ENCODE results near the gene ARHGAP40. TPM values are rescaled to one million over a fixed set of nuclear protein-coding genes. Genes with fewer than 3 reads are reported as not detected.

The ARHGAP40 gene
- total and polyA plus RNA-seq, 2 experiments from 2014 or later: 0.21 TPM; not detected in 1

DNA sequence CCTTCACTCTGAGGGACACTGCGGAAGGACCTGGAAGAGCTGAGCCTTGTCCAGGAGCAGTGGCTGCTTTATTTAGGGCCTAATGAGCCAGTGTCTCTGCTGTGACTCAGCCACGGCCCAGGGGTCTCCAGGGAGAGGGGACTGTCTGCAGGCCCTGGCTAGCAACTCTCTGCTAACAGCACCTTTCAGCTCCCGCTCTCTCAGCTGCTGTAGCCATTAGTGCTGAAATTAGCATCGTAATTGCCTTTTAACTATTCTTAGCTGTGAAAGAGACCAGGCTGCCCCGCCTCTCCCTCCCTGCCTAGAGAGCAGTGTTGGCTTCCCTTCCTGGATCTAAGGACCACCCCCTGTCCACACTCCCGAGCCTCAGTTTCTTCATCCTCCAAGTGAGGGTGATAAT, 69.6 kb downstream of the ARHGAP40 start:
- no peaks in the 10 kb centered on the region for H3K36me3 ChIP-seq (ENCODE audit: insufficient read depth)
- H3K27ac ChIP-seq (ENCODE audit: low read depth): no peak overlapping the region
- peak; percentile 75 for DNase-seq (ENCODE audit: low spot score)
- no peak overlapping the region for H3K4me3 Mint-ChIP-seq
- H3K36me3 Mint-ChIP-seq (ENCODE audit: low read depth): no peaks in the 10 kb centered on the region; the same call in 2 of the 3 replicates
- H3K4me3 ChIP-seq: peak overlapping the region; percentile 35; the same call in 1 of the 2 replicates
- H4K20me1 ChIP-seq (replicated peaks; ENCODE audit: insufficient read depth): no peaks in the 10 kb centered on the region
- H3K27me3 ChIP-seq (ENCODE audit: insufficient read depth): peaks cover 49% of the 10 kb centered on the region
- H3K4me2 ChIP-seq: peak overlapping the region; percentile 75
- H3K4me1 ChIP-seq (ENCODE audit: insufficient read depth): peaks cover 27% of the 10 kb centered on the region
- ATAC-seq: peak; percentile 31
- no peaks in the 10 kb centered on the region; the same call in 2 of the 3 replicates for H3K9me3 Mint-ChIP-seq
- H3K27ac Mint-ChIP-seq: no peak overlapping the region
- H3K4me1 Mint-ChIP-seq: peaks cover 30% of the 10 kb centered on the region
- no peaks in the 10 kb centered on the region for H3K9me2 ChIP-seq (ENCODE audit: insufficient read depth)
- peaks cover 31% of the 10 kb centered on the region for H3K27me3 Mint-ChIP-seq (ENCODE audit: insufficient read depth, low read depth, poor library complexity)
- H3K79me2 ChIP-seq (replicated peaks; ENCODE audit: insufficient read depth): no peaks in the 10 kb centered on the region
- TF ChIP-seq NANOG (IDR thresholded peaks at IDR 0.05; ENCODE audit: borderline replicate concordance) (peak; percentile 33; the same call in 1 of the 2 replicates), STAT1 (IDR thresholded peaks at IDR 0.05; ENCODE audit: unreplicated experiment) (no peak)
- H3F3A ChIP-seq (replicated peaks; ENCODE audit: low read depth): peaks cover 11% of the 10 kb centered on the region; the same call in 1 of the 2 replicates
- peak overlapping the region; percentile 69; the same call in 1 of the 2 replicates for H2AFZ ChIP-seq

DNA sequence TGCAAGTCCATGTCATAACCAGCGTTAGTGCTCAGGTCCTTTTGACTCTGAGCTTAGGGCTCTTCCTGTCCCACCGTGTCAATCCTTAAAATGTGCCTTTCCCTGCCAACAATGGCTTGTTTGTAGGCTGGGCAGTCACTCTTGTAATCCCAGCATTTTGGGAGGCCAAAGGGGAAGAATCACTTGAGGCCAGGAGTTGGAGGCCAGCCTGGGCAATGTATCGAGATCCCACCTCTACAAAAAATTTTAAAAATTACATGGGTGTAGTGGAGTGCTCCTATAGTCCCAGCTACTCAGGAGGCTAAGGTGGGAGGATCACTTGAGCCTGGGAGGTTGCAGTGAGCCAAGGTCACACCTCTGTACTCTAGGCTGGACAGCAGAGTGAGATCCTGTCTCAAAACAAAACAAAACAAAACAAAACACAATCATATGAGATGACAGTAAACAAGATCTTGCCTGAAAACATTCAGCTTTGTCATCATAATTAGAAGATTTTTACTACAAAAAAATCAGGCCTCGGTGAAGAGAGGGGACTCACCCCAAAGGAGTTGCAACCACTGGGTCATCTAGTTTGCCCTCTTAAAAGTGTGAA, 70.2 kb downstream of the ARHGAP40 start:
- Histone ChIP-seq H3K4me3 (peak overlapping the region; percentile 35; the same call in 1 of the 2 replicates), H3K36me3 (ENCODE audit: insufficient read depth) (no peaks in the 10 kb centered on the region), H4K20me1 (replicated peaks; ENCODE audit: insufficient read depth) (no peaks in the 10 kb centered on the region), H3F3A (replicated peaks; ENCODE audit: low read depth) (peaks cover 11% of the 10 kb centered on the region; the same call in 1 of the 2 replicates), H3K27me3 (ENCODE audit: insufficient read depth) (peaks cover 52% of the 10 kb centered on the region), H2AFZ (no peak overlapping the region), H3K9me2 (ENCODE audit: insufficient read depth) (no peaks in the 10 kb centered on the region), H3K4me2 (peak overlapping the region; percentile 75), H3K4me1 (ENCODE audit: insufficient read depth) (peaks cover 27% of the 10 kb centered on the region), H3K27ac (ENCODE audit: low read depth) (no peak overlapping the region), H3K79me2 (replicated peaks; ENCODE audit: insufficient read depth) (no peaks in the 10 kb centered on the region)
- ATAC-seq (no peak), DNase-seq (ENCODE audit: low spot score) (no peak)
- Mint-ChIP-seq H3K27me3 (ENCODE audit: insufficient read depth, low read depth, poor library complexity) (peaks cover 29% of the 10 kb centered on the region), H3K36me3 (ENCODE audit: low read depth) (no peaks in the 10 kb centered on the region; the same call in 2 of the 3 replicates), H3K9me3 (no peaks in the 10 kb centered on the region; the same call in 2 of the 3 replicates), H3K4me3 (no peak overlapping the region; the same call in 2 of the 3 replicates), H3K27ac (no peak overlapping the region), H3K4me1 (peaks cover 30% of the 10 kb centered on the region)
- no peak for TF ChIP-seq STAT1 (IDR thresholded peaks at IDR 0.05; ENCODE audit: unreplicated experiment)
- peak; percentile 13 for TF ChIP-seq EZH2 (IDR thresholded peaks at IDR 0.05; ENCODE audit: low read depth, unreplicated experiment)

DNA sequence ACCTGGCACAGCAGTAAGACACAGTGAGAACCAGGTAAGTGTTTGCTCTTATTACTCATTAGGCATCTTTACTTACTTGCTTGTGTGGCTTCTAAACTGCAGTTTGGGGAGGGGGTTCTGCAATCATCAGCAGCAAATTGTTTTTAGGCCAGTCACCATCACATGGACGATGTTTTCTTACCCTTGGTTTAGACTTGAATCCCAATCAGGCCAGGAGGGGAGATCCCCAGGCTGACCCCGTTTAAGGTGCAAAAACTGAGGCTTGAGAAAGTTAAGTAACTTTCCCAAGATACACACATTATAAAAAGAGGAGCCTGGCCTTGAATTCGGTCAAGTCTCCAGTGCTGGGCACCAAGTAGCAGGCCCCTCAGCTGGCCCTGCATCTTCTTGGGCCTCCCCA, 70.9 kb downstream of the ARHGAP40 start:
- Mint-ChIP-seq H3K9me3 (no peaks in the 10 kb centered on the region; the same call in 2 of the 3 replicates), H3K27ac (no peak overlapping the region), H3K4me3 (no peak overlapping the region), H3K36me3 (ENCODE audit: low read depth) (no peaks in the 10 kb centered on the region; the same call in 2 of the 3 replicates), H3K27me3 (ENCODE audit: insufficient read depth, low read depth, poor library complexity) (peaks cover 30% of the 10 kb centered on the region), H3K4me1 (peaks cover 30% of the 10 kb centered on the region)
- Histone ChIP-seq H4K20me1 (replicated peaks; ENCODE audit: insufficient read depth) (no peaks in the 10 kb centered on the region), H3K27me3 (ENCODE audit: insufficient read depth) (peaks cover 52% of the 10 kb centered on the region), H3K4me3 (no peak overlapping the region), H2AFZ (no peak overlapping the region), H3K36me3 (ENCODE audit: insufficient read depth) (no peaks in the 10 kb centered on the region), H3K4me1 (ENCODE audit: insufficient read depth) (peaks cover 27% of the 10 kb centered on the region), H3K9me2 (ENCODE audit: insufficient read depth) (no peaks in the 10 kb centered on the region), H3K79me2 (replicated peaks; ENCODE audit: insufficient read depth) (no peaks in the 10 kb centered on the region), H3F3A (replicated peaks; ENCODE audit: low read depth) (peaks cover 11% of the 10 kb centered on the region; the same call in 1 of the 2 replicates), H3K27ac (ENCODE audit: low read depth) (no peak overlapping the region), H3K4me2 (no peak overlapping the region)
- no peak for DNase-seq (ENCODE audit: low spot score)
- no peak for ATAC-seq
- TF ChIP-seq, protein P1, sequence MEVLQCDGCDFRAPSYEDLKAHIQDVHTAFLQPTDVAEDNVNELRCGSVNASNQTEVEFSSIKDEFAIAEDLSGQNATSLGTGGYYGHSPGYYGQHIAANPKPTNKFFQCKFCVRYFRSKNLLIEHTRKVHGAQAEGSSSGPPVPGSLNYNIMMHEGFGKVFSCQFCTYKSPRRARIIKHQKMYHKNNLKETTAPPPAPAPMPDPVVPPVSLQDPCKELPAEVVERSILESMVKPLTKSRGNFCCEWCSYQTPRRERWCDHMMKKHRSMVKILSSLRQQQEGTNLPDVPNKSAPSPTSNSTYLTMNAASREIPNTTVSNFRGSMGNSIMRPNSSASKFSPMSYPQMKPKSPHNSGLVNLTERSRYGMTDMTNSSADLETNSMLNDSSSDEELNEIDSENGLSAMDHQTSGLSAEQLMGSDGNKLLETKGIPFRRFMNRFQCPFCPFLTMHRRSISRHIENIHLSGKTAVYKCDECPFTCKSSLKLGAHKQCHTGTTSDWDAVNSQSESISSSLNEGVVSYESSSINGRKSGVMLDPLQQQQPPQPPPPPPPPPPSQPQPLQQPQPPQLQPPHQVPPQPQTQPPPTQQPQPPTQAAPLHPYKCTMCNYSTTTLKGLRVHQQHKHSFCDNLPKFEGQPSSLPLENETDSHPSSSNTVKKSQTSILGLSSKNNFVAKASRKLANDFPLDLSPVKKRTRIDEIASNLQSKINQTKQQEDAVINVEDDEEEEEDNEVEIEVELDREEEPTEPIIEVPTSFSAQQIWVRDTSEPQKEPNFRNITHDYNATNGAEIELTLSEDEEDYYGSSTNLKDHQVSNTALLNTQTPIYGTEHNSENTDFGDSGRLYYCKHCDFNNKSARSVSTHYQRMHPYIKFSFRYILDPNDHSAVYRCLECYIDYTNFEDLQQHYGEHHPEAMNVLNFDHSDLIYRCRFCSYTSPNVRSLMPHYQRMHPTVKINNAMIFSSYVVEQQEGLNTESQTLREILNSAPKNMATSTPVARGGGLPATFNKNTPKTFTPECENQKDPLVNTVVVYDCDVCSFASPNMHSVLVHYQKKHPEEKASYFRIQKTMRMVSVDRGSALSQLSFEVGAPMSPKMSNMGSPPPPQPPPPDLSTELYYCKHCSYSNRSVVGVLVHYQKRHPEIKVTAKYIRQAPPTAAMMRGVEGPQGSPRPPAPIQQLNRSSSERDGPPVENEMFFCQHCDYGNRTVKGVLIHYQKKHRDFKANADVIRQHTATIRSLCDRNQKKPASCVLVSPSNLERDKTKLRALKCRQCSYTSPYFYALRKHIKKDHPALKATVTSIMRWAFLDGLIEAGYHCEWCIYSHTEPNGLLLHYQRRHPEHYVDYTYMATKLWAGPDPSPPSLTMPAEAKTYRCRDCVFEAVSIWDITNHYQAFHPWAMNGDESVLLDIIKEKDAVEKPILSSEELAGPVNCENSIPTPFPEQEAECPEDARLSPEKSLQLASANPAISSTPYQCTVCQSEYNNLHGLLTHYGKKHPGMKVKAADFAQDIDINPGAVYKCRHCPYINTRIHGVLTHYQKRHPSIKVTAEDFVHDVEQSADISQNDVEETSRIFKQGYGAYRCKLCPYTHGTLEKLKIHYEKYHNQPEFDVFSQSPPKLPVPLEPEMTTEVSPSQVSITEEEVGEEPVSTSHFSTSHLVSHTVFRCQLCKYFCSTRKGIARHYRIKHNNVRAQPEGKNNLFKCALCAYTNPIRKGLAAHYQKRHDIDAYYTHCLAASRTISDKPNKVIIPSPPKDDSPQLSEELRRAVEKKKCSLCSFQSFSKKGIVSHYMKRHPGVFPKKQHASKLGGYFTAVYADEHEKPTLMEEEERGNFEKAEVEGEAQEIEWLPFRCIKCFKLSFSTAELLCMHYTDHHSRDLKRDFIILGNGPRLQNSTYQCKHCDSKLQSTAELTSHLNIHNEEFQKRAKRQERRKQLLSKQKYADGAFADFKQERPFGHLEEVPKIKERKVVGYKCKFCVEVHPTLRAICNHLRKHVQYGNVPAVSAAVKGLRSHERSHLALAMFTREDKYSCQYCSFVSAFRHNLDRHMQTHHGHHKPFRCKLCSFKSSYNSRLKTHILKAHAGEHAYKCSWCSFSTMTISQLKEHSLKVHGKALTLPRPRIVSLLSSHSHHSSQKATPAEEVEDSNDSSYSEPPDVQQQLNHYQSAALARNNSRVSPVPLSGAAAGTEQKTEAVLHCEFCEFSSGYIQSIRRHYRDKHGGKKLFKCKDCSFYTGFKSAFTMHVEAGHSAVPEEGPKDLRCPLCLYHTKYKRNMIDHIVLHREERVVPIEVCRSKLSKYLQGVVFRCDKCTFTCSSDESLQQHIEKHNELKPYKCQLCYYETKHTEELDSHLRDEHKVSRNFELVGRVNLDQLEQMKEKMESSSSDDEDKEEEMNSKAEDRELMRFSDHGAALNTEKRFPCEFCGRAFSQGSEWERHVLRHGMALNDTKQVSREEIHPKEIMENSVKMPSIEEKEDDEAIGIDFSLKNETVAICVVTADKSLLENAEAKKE (CRISPR knock-in tag; IDR thresholded peaks at IDR 0.05): no peak
- TF ChIP-seq POLR2AphosphoS5 (IDR thresholded peaks at IDR 0.05; ENCODE audit: low read depth): no peak
- TF ChIP-seq EZH2 (IDR thresholded peaks at IDR 0.05; ENCODE audit: low read depth, unreplicated experiment): no peak
- no peak for TF ChIP-seq JUNB (IDR thresholded peaks at IDR 0.05; ENCODE audit: unreplicated experiment)
